GM18867 (cell line): ENCODE measurements around the gene TNFRSF8.

Source experiments
- ATAC-seq: cut with Tn5 transposase; IDR thresholded peaks from one replicate; pipeline ENCODE4 v1.9.1; 2021; ENCODE audit warnings: mild to moderate bottlenecking, moderate library complexity; ENCODE audit not compliant: unreplicated experiment

The TNFRSF8 gene

DNA sequence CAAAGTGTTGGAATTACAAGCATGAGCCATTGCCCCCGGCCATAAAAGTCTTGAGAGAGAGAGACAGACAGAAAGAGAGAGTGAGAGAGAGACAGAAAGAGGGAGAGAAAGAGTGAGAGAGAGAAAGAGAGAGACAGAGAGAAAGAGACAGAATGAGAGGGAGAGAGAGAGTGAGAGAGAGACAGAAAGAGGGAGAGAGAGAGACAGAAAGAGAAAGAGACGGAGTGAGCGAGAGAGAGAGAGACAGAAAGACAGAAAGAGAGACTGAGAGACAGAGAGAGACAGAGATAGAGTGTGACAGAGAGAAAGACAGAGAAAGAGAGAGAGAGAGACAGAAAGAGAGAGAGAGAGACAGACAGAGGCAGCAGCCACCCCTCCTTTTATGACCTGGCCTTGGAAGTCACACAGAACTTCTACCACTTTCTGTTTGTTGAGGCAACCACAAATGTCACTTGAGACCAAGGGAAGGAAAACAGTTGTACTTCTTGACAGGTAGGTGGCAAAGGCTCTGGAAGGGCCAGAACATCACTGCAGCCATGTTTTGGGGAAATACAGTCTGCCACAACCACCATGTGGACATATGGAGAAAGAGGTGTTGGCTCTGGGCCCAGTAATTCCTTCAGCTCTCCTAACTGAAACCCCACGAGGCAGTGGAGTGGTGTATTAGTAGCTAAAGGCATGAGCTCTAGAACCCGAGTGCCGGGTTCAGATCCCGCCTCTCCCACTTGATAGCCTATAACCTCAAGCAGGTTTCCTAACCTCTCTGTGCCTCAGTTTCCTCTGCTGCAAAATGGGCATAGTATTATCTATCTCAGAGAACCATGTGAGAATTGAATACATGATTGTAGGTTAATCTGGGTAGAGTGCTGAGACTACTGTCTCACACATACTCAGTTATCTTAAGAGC, 50.6 kb downstream of the TNFRSF8 start:
- ATAC-seq = no peak

DNA sequence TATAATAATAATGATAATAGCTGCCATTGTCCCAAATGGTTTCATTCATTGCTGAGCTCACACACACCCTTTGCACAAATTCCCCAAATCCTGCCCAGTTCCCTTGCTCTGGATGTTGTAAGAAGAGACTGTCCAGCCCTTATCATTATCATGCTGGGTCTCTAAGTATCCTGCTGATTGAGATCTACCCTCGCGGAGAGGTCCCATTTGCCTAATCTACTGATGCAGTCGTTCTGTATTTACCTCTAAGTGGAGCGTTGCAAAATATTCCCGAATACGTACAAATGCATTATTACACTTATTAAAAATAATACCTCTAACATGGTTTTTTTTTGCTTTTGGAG, 51.2 kb downstream of the TNFRSF8 start:
- no peak for ATAC-seq

DNA sequence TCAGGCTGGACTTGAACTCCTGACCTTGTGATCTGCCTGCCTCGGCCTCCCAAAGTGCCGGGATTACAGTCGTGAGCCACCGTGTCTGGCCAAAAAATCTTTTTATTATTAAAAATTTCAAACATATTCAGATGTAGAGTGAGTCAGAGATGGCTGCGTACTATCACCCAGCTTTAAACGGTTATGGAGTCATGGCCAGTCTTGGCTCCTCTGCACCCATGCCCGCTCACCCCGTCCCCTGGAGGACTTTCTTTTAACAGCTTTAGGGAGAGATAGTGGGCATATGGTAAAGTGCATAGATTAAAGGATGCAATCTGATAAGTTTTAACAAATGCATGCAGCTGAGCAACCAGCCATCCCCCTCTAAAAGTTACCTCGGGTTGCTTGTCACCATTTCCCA, 51.8 kb downstream of the TNFRSF8 start:
- no peak for ATAC-seq

DNA sequence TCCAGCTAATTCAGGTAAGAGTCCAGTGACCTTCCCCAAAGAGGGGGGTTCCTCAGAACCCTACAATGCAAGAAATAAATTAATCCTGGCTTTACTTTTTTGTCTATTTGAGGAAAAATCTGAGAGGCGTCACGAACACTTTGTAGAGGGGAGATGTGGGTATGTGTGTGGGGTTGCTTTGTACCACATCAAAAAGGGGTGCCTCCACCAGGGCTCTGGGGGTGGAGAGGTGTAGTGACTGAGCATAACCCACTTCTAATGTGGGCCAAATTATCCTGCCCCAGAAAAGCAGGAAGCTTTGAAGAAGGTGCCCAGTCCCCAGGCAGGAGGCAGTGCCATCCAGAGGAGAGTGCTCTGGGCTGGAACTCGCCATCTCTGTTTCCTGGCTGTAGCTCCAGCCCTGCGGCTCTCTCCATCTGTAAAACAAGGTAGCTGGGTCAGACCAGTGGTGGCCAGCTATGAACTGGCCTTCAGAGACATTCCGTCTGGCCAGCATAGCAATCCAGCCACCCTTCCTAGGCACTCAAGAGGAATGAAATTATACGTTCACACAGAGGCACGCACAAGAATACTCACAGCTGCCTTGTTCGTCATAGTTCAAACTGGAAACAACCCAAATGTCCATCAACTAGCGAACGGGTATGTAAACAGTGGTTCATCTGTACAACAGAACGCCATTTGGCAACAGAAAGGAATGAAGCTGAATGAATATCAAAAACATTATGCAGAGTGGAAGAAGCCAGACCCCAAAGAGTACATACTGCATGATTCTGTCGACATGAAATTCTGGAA, 58.3 kb downstream of the TNFRSF8 start:
- ATAC-seq = no peak

DNA sequence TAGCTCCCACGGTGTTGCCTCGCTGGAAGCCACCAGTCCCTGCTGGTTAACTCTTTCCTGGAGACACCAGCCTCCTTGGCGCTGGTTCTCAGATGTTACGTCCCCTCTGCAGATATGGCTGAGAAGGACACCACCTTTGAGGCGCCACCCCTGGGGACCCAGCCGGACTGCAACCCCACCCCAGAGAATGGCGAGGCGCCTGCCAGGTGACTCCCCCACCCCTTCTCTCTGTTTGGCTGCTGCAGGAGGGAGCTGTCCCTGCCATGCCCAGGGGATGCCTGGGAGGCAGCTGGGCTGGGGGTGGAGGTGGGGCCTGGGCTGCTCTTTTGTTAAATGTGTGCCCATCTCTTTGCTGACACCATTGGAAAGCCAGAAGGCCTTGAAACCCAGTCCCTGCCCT, 60.1 kb downstream of the TNFRSF8 start:
- no peak for ATAC-seq

DNA sequence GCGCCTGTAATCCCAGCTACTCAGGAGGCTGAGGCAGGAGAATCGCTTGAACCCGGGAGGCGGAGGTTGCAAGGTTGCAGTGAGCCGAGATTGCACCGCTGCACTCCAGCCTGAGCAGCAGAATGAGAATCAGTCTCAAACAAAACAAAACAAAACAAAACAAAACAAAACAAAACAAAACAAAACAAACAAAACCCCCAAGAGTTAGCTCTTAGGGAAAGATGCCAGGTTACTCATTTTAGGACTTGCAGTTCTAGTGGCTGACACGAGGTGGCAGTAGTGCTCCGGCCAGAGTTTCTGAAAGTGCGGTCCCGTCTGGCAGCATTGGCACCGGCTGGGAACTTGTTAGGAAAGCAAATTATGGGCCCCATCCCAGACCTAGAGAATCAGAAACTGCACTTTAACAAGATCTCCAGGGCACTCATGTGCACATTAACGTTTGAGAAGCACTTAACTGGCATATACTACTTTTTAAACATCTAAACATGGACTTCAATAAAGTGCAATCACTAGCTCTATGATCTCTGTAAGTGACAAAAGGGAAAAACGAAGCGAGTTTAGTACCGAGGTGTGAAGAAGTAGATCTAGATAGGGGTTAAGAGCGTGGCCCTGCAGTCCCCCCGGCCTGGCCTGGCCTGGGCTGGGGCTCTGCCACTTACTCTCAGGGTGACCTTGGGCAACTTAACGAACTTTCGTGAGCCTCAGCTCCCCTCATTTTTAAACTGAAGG, 61.8 kb downstream of the TNFRSF8 start:
- no peak for ATAC-seq

DNA sequence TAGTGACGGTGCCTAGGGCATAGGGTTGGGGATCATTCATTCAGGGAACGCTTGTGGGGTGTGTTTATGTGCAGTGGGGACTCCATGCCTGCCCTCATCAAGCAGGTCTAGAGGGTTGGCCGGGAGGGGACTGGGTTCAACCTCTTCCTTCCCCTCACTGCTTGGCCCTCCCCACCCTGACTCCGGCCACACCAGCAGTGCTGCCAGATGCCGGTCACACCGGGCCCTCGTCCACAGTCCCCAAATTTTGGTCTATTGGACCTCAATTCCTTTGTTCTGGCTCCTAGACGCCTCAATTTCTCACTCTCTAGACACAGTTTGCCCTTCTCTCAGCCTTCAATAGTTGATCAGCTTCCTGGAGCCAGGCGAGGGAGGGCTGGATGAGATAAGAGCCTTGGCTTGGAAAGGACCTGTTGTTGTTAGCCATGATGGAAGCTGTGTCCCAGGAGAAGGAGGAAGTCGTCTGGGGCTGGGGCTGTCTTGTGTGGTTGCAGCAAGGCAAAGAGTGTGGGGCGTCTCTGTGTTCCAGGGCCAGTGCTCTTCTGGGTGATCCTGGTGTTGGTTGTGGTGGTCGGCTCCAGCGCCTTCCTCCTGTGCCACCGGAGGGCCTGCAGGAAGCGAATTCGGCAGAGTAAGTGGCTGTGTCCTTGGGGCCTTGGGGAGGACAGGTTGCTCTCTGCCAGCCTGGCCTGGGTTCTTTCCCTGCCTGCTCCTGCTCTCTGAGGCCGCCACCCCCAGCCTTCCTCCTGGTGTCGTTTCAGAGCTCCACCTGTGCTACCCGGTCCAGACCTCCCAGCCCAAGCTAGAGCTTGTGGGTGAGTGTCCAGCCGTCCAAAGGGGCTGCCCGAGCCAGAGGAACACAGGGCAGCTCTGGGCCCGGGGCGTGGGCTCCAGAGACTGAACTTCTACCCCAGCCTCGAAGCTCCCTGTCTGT, 62.6 kb downstream of the TNFRSF8 start:
- no peak for ATAC-seq

DNA sequence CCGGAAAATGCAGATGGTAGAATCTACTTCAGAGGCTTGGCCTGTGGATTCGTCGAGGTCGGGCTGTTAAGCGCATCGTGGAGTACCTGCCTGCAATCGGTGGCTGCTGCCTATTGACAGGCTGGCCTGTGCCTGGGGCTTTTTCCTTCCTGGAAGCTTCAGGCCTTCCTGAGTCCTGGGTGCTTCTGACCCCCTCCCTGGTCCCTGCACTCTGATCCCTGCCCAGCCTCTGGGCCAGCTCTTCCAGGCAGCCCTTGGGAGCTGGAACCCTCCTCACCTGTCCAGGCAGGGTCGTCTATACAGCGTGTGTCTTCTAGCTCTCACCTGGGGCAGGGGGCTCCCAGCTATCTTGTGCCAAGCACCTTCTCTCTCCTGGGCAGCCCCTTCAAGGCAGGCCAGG, 63.7 kb downstream of the TNFRSF8 start:
- ATAC-seq = no peak

DNA sequence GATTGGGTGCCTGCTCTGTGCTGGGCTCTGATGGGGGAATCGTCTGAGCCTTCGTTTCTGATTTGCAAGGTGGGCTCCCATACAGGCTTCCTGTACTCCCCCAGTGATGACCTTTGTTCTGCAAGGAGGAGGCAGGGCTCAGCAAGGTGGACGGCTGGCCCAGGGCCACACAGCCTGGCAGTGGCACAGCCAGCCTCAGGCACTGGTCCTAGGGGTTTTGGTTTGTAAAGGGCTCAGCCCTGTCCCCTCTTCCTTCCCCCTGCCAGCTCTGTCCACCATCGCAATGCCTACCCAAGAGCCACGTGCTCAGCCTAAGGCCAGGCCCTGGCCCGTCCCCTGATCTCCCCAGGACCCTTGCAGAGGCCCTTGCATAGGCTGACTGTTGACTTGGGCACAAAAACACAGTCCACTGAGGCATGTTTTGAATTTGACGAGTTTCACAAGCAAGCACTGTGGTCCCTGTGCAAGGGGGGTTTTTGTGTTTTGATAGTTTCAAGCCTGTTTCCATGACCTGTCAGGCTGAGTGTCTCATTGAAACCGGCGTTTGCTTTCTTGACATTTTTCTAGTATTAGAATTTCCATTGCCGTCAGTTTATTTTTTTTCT, 64.2 kb downstream of the TNFRSF8 start:
- ATAC-seq = no peak

DNA sequence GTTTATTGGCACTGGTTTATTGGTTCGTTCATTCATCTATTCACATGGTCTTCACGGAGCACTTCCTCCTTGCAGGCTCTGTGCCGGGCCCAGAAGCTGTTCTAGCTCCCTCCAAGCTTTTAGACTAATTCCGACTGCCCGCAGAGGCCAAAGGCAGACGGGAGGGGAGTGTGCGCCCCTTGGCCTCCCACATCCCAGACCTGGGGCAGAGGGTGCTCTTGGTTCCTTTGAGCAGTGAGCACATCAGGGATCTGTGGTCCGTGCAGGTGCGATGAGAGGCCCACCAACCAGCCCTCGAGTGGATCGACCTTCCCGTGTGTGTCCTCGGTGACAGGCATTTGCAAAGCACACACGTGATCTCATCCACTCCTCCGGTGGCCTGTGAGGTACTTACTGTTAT, 65.0 kb downstream of the TNFRSF8 start:
- ATAC-seq = no peak

DNA sequence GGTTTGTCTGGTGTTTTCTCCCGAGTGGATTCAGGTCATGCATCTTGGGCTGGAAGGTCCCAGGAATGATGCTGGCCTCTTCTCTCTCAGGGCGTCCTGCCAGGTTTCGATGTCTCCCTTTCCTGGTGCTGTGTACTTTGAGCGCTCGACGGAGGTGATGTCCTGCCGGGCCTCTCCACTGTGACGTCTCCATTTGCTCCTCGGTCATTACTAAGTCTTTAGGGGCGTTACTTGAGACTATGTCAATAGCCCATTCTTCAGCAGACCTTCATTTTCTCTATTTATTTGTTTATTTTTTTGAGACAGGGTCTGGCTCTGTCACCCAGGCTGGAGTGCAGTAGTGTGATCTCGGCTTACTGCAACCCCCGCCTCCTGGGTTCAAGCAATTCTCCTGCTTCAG, 66.5 kb downstream of the TNFRSF8 start:
- no peak for ATAC-seq

DNA sequence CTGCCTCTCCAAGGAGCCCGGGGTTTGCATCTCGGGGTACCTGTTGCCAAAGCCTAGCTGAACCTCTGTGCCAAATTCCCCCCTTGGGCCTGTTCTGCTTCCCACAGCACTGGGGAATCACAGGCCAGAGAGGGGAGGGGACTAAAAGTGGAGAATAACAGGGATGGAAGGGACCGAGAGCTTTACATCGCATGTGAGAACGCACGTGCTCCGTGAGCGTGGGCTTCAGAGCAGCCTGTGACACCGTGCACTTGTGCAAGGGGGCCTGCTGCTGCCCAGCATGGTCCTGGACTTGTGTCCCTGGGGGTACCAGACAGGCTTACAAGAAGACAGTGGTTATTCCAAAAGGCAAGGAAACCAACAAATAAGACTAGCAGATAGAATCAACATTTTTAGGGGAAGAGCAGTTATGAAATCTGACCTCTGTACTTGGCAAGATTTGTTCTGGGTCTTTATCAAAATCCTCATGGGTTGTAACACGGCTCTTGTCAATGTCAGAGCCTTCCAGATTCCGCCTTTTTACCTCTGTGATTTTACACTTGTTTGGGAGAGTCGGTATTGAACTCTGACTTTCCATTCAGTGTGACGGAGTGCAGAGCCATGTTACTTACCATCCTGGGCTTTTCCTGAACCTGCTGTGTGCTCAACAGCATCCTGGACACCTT, 67.5 kb downstream of the TNFRSF8 start:
- ATAC-seq = no peak

DNA sequence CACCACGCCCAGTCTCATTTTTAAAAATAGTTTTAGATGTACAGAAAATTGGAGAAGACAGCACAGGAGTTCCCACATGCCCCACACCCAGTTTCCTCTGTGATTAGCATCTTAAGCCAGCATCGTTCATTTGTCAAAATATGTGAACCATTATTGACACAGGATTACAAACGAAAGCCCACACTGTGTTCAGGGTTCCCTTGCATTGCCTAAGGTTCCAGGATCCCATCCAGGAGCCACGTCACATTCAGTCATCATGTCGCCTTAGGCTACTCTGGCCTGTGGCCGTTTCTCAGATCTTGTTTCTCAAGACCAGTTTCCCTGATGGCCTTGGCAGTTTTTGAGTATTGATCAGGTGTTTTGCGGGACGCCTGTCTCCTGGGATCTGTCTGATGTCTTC, 69.0 kb downstream of the TNFRSF8 start:
- ATAC-seq = no peak

DNA sequence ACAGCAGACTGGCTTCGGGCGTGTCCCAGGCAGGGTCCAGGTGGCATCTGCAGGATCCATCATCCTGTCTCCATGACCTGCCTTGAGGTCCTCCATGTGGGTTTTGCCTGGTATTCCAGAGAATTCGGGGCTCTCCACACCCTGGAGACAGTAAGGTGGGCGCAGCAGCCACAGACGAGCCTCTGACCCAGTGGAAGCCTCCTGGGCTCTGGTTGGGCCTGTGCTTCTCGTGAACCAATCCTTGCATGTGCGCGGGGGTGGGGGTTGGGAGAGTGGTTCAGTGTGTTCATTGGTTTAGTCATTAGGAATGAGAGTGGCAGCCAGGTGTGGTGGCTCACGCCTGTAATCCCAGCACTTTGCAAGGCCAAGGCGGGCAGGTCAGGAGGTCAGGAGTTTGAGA, 71.6 kb downstream of the TNFRSF8 start:
- ATAC-seq = no peak

DNA sequence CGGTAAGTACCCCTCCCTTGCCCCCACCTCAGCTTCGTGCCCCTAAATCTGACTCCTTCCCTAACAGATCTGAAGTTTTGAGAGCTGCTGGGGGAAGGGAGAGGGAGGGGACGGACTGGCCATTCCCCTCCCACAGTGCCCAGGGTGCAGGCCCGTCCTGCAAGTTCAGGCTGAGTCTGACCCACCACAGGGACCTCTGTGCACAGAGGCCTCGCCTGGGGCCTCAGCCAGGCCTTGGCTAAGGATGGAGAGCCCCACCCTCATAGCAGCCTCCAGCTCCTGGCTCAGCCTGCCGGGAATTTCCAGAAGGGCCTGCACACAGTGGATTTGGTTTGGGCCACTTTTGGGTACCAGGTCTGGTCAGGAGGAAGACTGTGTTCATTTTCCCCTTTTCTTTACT, 72.5 kb downstream of the TNFRSF8 start:
- no peak for ATAC-seq

DNA sequence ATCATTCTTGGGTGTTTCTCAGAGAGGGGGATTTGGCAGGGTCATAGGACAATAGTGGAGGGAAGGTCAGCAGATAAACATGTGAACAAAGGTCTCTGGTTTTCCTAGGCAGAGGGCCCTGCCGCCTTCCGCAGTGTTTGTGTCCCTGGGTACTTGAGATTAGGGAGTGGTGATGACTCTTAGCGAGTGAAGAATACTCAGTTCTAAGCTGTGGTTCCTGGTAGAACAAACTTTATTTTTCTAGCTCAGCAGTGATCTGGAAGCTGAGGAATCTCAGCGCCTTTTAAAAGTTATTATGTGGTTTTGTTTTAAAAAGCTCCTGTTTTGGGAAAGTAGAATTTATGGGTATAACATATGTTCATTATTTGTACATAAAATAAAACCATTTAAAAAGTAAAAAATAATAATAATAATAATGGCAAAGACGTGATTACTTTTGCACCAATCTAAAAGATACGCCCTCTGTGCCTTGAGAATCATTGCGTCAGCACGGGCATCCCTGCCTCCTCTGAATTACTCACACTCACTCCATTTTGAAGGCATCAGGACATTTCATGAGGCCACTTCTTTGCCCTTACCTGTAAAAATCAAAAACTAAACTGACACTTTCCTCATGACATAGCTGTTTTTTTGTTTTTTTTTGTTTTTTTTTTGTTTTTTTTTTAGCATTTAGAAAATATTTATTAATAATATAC, 74.0 kb downstream of the TNFRSF8 start:
- ATAC-seq = no peak

DNA sequence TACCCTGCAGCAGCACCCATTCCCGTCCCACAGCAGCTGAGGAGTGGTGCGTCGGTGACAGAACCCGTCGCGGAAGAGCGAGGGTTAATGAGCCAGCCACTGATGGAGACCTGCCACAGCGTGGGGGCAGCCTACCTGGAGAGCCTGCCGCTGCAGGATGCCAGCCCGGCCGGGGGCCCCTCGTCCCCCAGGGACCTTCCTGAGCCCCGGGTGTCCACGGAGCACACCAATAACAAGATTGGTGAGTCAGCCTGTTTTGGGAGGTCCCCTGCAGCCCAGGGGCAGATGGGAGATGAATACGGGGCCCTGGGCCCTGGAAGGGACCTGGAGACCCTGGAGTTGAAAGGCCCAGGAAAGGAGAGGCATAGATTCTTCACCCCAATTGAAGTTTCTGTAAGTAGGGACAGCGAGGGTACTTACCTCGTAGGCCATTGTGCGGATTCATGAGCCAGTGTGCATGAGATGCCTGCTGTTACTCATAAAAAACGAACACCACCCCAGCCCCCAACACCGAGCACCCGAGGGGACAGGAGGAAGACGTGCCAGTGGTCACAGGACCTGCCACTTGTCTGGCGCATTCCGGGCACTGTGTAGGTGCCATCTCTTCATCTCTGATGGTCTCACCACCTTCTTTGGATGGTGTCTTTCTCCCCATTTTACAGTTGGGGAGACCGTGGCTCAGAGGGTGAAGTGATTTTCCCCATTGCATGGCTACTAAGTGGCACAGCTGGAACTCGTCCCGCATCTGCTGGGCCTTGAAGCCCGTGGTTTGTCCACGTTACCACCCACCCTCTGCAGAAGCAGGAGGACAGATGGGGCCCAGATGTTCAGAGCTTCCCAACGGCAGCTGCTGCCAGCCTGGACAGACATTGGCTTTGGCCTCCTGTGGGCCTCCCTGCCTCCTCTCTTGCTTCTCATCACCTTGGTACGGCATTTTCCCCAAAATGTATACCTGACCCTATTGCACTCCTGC, 75.4 kb downstream of the TNFRSF8 start:
- ATAC-seq = no peak

DNA sequence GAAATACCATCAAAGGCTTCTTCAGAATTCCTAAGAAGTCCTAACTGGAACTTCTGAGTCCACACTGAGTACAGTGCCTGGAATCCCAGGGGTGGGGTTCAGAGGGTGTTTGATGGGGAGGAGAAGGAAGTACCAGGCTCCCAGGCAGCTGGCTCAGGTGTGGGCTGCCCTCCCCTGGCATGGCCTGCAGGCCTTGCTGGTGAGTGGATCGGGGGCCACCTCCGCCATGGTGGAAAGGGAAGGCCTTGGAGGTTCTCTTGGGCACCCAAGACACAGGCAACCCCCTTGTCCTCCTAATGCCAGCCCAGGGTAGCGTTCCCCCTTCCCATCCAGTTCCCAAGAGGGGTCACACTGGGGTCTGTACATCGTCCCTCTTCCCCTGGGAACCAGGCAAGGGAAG, 76.9 kb downstream of the TNFRSF8 start:
- ATAC-seq = no peak
